Stromal cell of bone marrow (primary cell): ENCODE results near the gene FBXO31.
A peak's percentile ranks its signal among the peaks of the same experiment; 100 is the strongest.

Experiments used
- DNase-seq: peaks from one replicate; pipeline ENCODE4 v3.0.0-alpha.2; 2012; ENCODE audit warnings: low read depth

Gene FBXO31

GRCh38 chr16:87383505-87384161 is at the start of gene FBXO31:
Gene FBXO31 (minus strand): TSS chr16:87383776. CDS start chr16:87383744, 32 bp downstream.
- DNase-seq, result peak; percentile 68

- DNase-seq, result no peak
Measured at GRCh38 chr16:87432330-87432915, 48.8 kb upstream of the FBXO31 start.

GRCh38 chr16:87431926-87432325 is 48.4 kb upstream of the FBXO31 start:
- peak; percentile 38 for DNase-seq

- DNase-seq, result no peak
Measured at GRCh38 chr16:87426423-87427215, 43.0 kb upstream of the FBXO31 start.

GRCh38 chr16:87425941-87426340 is 42.4 kb upstream of the FBXO31 start:
- no peak for DNase-seq

- no peak for DNase-seq
Measured at GRCh38 chr16:87424266-87424665, 40.7 kb upstream of the FBXO31 start.

- no peak for DNase-seq
Measured at GRCh38 chr16:87423429-87423828, 39.9 kb upstream of the FBXO31 start.

GRCh38 chr16:87422106-87422505 is 38.5 kb upstream of the FBXO31 start:
- DNase-seq, result no peak

- no peak for DNase-seq
Measured at GRCh38 chr16:87421003-87421912, 37.7 kb upstream of the FBXO31 start.

GRCh38 chr16:87420026-87421002 is 36.7 kb upstream of the FBXO31 start:
- no peak for DNase-seq

GRCh38 chr16:87418644-87419043 is 35.1 kb upstream of the FBXO31 start:
- DNase-seq, result no peak

GRCh38 chr16:87418216-87418615 is 34.6 kb upstream of the FBXO31 start:
- DNase-seq, result no peak

GRCh38 chr16:87417528-87417910 is 33.9 kb upstream of the FBXO31 start:
- no peak for DNase-seq

- DNase-seq, result peak; percentile 31
Measured at GRCh38 chr16:87416826-87417527, 33.4 kb upstream of the FBXO31 start.

- DNase-seq, result no peak
Measured at GRCh38 chr16:87415441-87415840, 31.9 kb upstream of the FBXO31 start.

- no peak for DNase-seq
Measured at GRCh38 chr16:87414251-87414680, 30.7 kb upstream of the FBXO31 start.

- DNase-seq, result no peak
Measured at GRCh38 chr16:87412996-87413421, 29.4 kb upstream of the FBXO31 start.

GRCh38 chr16:87412371-87412995 is 28.9 kb upstream of the FBXO31 start:
- DNase-seq, result no peak

GRCh38 chr16:87411375-87412271 is 28.0 kb upstream of the FBXO31 start:
- DNase-seq, result no peak
